Left renal pelvis (tissue), 4 donors: Measurements from ENCODE around the gene STAMBP. TPM values are rescaled to one million over a fixed set of nuclear protein-coding genes. Genes with fewer than 3 reads are reported as not detected.
"Not testable (repeated sequence)": the region's sequence is repeated elsewhere in the genome, so short reads cannot be mapped to it uniquely, and the experiment has no call there.

ENCODE experiments used
- DNase-seq, 4 donors: peaks; one replicate each; pipeline ENCODE4 v3.0.0-alpha.2; 2013; ENCODE audit warnings: low read depth in 4 of 4, low spot score in 3 of 4
- polyA plus RNA-seq, 4 donors: library from polyadenylated mRNA; unstranded; fragments of 120-200 nt; gene quantifications; one replicate each; pipeline ENCODE4 v1.2.1, GENCODE V29; 2013; ENCODE audit not compliant: insufficient read length in 4 of 4

The STAMBP gene
- polyA plus RNA-seq, 4 donors = 53.2 to 67.7 (median 58.4) TPM

GRCh38 chr2:73885406-73885805 lies 56.6 kb downstream of the STAMBP start:
- DNase-seq = no peak

- DNase-seq = no peak
Observed at GRCh38 chr2:73886357-73886756, 57.6 kb downstream of the STAMBP start.

- DNase-seq = not testable (repeated sequence)
Observed at GRCh38 chr2:73887596-73888353, 59.0 kb downstream of the STAMBP start.

GRCh38 chr2:73888388-73888787 lies 59.6 kb downstream of the STAMBP start:
- DNase-seq = no peak

GRCh38 chr2:73889206-73889605 lies 60.4 kb downstream of the STAMBP start:
- no peak for DNase-seq

GRCh38 chr2:73890301-73891092 lies 61.7 kb downstream of the STAMBP start:
- DNase-seq = no peak

- DNase-seq = no peak
Observed at GRCh38 chr2:73891276-73891901, 62.6 kb downstream of the STAMBP start.

GRCh38 chr2:73892631-73893329 lies 64.0 kb downstream of the STAMBP start, which contains the start of gene ACTG2:
ACTG2 (plus strand) TSS chr2:73893008; CDS start chr2:73901312, 8,304 bp downstream.
- no peak for DNase-seq

- DNase-seq = no peak
Observed at GRCh38 chr2:73893764-73894474, 65.2 kb downstream of the STAMBP start.

GRCh38 chr2:73894475-73894850 lies 65.7 kb downstream of the STAMBP start:
- DNase-seq = no peak

- DNase-seq = no peak
Observed at GRCh38 chr2:73894877-73895276, 66.1 kb downstream of the STAMBP start.

- no peak for DNase-seq
Observed at GRCh38 chr2:73895473-73895872, 66.7 kb downstream of the STAMBP start.

GRCh38 chr2:73896362-73897239 lies 67.8 kb downstream of the STAMBP start:
- no peak for DNase-seq

- no peak for DNase-seq
Observed at GRCh38 chr2:73897240-73897583, 68.5 kb downstream of the STAMBP start.

- DNase-seq = no peak
Observed at GRCh38 chr2:73897934-73898333, 69.2 kb downstream of the STAMBP start.

- DNase-seq = no peak
Observed at GRCh38 chr2:73899801-73900336, 71.1 kb downstream of the STAMBP start.

GRCh38 chr2:73901143-73901542 lies 72.4 kb downstream of the STAMBP start:
- DNase-seq = no peak

- no peak for DNase-seq
Observed at GRCh38 chr2:73902284-73902683, 73.5 kb downstream of the STAMBP start.

GRCh38 chr2:73903313-73903712 lies 74.6 kb downstream of the STAMBP start:
- DNase-seq = no peak
